B cell (primary cell): ENCODE data around the gene HBS1L. TPM values are rescaled to one million over a fixed set of nuclear protein-coding genes. Genes with fewer than 3 reads are reported as not detected.

ENCODE experiments used
- ATAC-seq: fragments of 200-7000 bp; cut with Tn5 transposase; one replicate; pipeline ENCODE4 v1.10.0; 2021; ENCODE audit warnings: low read depth, mild to moderate bottlenecking, moderate number of reproducible peaks, moderate library complexity
- CTCF ChIA-PET: fragments of 350-600 bp; sonication (Branson Sonifier 250); formaldehyde crosslinking; loops from one replicate; lab custom pipeline; 2021; ENCODE audit warnings: antibody characterized with exemption, inconsistent platforms; lab: Charles Lee
- POLR2A ChIA-PET: fragments of 350-600 bp; sonication (Branson Sonifier 250); formaldehyde crosslinking; loops from one replicate; lab custom pipeline; 2021; ENCODE audit warnings: antibody characterized with exemption; lab: Charles Lee
- DNase-seq: peaks from one replicate; pipeline ENCODE4 v3.0.0; 2013
- H2AFZ ChIP-seq: 2 replicates; pipeline ENCODE4 v1.6.1; 2012; ENCODE audit warnings: mild to moderate bottlenecking, low read depth, low read length; ENCODE audit not compliant: insufficient read depth, poor library complexity, severe bottlenecking
- H3K27ac ChIP-seq, 2 donors: 1 replicate in 1 of 2; 2 replicates in 1 of 2; pipeline ENCODE4 v1.5.1; 2012 to 2013; ENCODE audit warnings: low read length in 2 of 2, mild to moderate bottlenecking in 2 of 2, moderate library complexity in 1 of 2
- H3K27me3 ChIP-seq, 4 experiments: fragments of 200-600 bp in 1 of 4; sonication (generic) in 1 of 4; replicated peaks in 1 of 4; 1 replicate in 2 of 4; 2 replicates in 2 of 4; pipeline versions ENCODE4 v1.6.1 to v1.7.0; 2013 to 2016; ENCODE audit warnings: low read length in 3 of 4, mild to moderate bottlenecking in 2 of 4, mixed read lengths in 1 of 4, moderate library complexity in 1 of 4; ENCODE audit not compliant: insufficient read depth in 4 of 4, control insufficient read depth in 3 of 4; ENCODE audit errors: control extremely low read depth in 1 of 4
- H3K36me3 ChIP-seq, 2 experiments: replicated peaks in 1 of 2; 1 replicate in 1 of 2; 2 replicates in 1 of 2; pipeline versions ENCODE4 v1.6.1 to v1.7.1; 2013; ENCODE audit warnings: low read length in 1 of 2; ENCODE audit not compliant: insufficient read depth in 2 of 2, control insufficient read depth in 1 of 2; ENCODE audit errors: control extremely low read depth in 1 of 2, extremely low read depth in 1 of 2
- H3K4me1 ChIP-seq, 2 donors: fragments of 200-600 bp in 1 of 2; sonication (generic) in 1 of 2; 1 replicate in 1 of 2; 2 replicates in 1 of 2; pipeline versions ENCODE4 v1.5.1 to v1.6.1; 2013 to 2017; ENCODE audit warnings: low read length in 2 of 2; ENCODE audit not compliant: control insufficient read depth in 2 of 2, insufficient read depth in 2 of 2
- H3K4me2 ChIP-seq: replicated peaks from 2 replicates; pipeline ENCODE3; 2012; ENCODE audit warnings: mild to moderate bottlenecking, low read depth, low read length; ENCODE audit not compliant: poor library complexity, severe bottlenecking
- H3K4me3 ChIP-seq, 5 experiments: fragments of 200-600 bp in 1 of 5; sonication (generic) in 1 of 5; 1 replicate in 3 of 5; 2 replicates in 2 of 5; pipeline versions ENCODE4 v1.5.1 to v1.7.0; 2011 to 2016; ENCODE audit warnings: low read length in 4 of 5, mild to moderate bottlenecking in 4 of 5, low read depth in 2 of 5, control low read depth in 1 of 5, moderate library complexity in 1 of 5; ENCODE audit not compliant: insufficient read depth in 1 of 5; ENCODE audit errors: control extremely low read depth in 1 of 5, extremely low read depth in 1 of 5
- H3K79me2 ChIP-seq: fragments of 200-600 bp; sonication (generic); one replicate; pipeline ENCODE4 v1.6.0; 2016; ENCODE audit warnings: low read length; ENCODE audit not compliant: control insufficient read depth, insufficient read depth
- H3K9ac ChIP-seq: fragments of 200-600 bp; sonication (generic); 2 replicates; pipeline ENCODE4 v1.6.1; 2017; ENCODE audit warnings: mild to moderate bottlenecking, low read length, moderate library complexity
- H3K9me3 ChIP-seq, 3 donors: one replicate each; pipeline versions ENCODE4 v1.6.1 to v1.7.1; 2013; ENCODE audit warnings: low read length in 2 of 3; ENCODE audit not compliant: control insufficient read depth in 2 of 3, insufficient read depth in 1 of 3; ENCODE audit errors: control extremely low read depth in 1 of 3
- H4K20me1 ChIP-seq: 2 replicates; pipeline ENCODE4 v1.6.0; 2012; ENCODE audit warnings: mild to moderate bottlenecking, low read length; ENCODE audit not compliant: insufficient read depth, control insufficient read depth, poor library complexity, severe bottlenecking
- H3K27ac Mint-ChIP-seq: one replicate; pipeline ENCODE4 v1.8.0; 2021; ENCODE audit warnings: mixed read lengths
- H3K27me3 Mint-ChIP-seq: one replicate; pipeline ENCODE4 v1.8.0; 2021; ENCODE audit warnings: mixed read lengths
- H3K4me1 Mint-ChIP-seq: one replicate; pipeline ENCODE4 v1.8.0; 2021; ENCODE audit warnings: mixed read lengths
- H3K4me3 Mint-ChIP-seq: one replicate; pipeline ENCODE4 v1.8.0; 2021; ENCODE audit warnings: mixed read lengths
- H3K9me3 Mint-ChIP-seq: one replicate; pipeline ENCODE4 v1.8.0; 2022; ENCODE audit warnings: mixed read lengths; ENCODE audit not compliant: insufficient read depth
- EZH2 ChIP-seq: IDR thresholded peaks from 2 replicates; pipeline ENCODE4 v1.6.1; 2012; ENCODE audit warnings: borderline replicate concordance, low read depth, mild to moderate bottlenecking, moderate library complexity, low read length; ENCODE audit not compliant: insufficient read depth, poor library complexity, severe bottlenecking
- WGBS: methylation state at CpG from one replicate; pipeline ENCODE4 v1.1.5; 2013; ENCODE audit warnings: missing lambda C conversion rate; ENCODE audit not compliant: insufficient coverage; 5-methylcytosine and 5-hydroxymethylcytosine counted together
- intact Hi-C: fragments of 100-400 bp; cut with micrococcal nuclease; formaldehyde crosslinking; loops from one replicate; pipeline ENCODE4 v1.10.0; 2022
- polyA plus RNA-seq: library from polyadenylated mRNA; depleted of rRNA; stranded (reverse); fragments of >200 nt; gene quantifications from 2 replicates; pipeline ENCODE4 v1.2.3, GENCODE V29; 2012
- total RNA-seq, 2 donors: library from RNA; stranded (reverse); fragments of 120-200 nt in 1 of 2; gene quantifications; 1 replicate in 1 of 2; 2 replicates in 1 of 2; pipeline versions ENCODE4 v1.2.3 to v1.2.4, GENCODE V29; 2013 to 2022
- TF ChIP-seq, protein P1 (sequence below): fragments of 200-600 bp; IDR thresholded peaks from one replicate; pipeline ENCODE4 v1.8.0; 2022; ENCODE audit warnings: antibody characterized with exemption, mild to moderate bottlenecking

Gene HBS1L
- total and polyA plus RNA-seq, 2 donors (not counting 1 experiment from before 2014, with no cell fraction given): 10.3 to 58.2 TPM

DNA sequence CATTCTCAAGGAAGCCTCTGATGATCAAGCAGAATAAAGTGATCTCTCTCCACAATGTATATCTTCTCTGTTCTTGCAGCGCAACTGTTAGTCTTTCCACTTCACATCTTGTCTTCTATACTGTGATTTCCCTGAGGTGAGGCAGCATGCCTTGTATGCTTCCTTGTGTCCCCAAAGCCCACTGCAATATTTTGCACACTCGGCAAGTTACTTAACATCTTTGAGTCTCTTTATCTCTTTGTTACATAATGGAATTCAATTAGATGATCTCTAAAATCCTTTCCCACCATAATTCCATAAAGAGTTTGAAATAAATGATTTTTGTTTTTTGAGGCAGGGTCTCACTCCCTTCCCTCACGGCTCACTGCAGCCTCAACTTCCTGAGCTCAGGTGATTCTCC is 64.4 kb downstream of the HBS1L start:
- H3K4me3 ChIP-seq: no peak overlapping the region
- peaks cover 7 to 52% of the 10 kb centered on the region in 2 experiments for H3K36me3 ChIP-seq
- H3K27ac Mint-ChIP-seq: no peak overlapping the region
- no peaks in the 10 kb centered on the region for H4K20me1 ChIP-seq
- ATAC-seq (no peak), DNase-seq (no peak)
- no peaks in the 10 kb centered on the region for H3K4me1 Mint-ChIP-seq
- no peak overlapping the region for H3K9ac ChIP-seq
- H3K27me3 Mint-ChIP-seq: no peaks in the 10 kb centered on the region
- H3K9me3 ChIP-seq: no peaks in the 10 kb centered on the region
- H3K4me3 Mint-ChIP-seq: no peak overlapping the region
- no peaks in the 10 kb centered on the region for H3K27me3 ChIP-seq
- TF ChIP-seq, protein P1, sequence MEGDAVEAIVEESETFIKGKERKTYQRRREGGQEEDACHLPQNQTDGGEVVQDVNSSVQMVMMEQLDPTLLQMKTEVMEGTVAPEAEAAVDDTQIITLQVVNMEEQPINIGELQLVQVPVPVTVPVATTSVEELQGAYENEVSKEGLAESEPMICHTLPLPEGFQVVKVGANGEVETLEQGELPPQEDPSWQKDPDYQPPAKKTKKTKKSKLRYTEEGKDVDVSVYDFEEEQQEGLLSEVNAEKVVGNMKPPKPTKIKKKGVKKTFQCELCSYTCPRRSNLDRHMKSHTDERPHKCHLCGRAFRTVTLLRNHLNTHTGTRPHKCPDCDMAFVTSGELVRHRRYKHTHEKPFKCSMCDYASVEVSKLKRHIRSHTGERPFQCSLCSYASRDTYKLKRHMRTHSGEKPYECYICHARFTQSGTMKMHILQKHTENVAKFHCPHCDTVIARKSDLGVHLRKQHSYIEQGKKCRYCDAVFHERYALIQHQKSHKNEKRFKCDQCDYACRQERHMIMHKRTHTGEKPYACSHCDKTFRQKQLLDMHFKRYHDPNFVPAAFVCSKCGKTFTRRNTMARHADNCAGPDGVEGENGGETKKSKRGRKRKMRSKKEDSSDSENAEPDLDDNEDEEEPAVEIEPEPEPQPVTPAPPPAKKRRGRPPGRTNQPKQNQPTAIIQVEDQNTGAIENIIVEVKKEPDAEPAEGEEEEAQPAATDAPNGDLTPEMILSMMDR: no peak
- no peak for TF ChIP-seq EZH2
- WGBS: 100% methylated on average over 1 of the region's 3 CpGs
- no peaks in the 10 kb centered on the region for H3K79me2 ChIP-seq
- H2AFZ ChIP-seq: no peak overlapping the region
- no peak overlapping the region for H3K27ac ChIP-seq
- H3K4me2 ChIP-seq: no peak overlapping the region
- intact Hi-C loops: no loop called here
- POLR2A ChIA-PET: no interaction called here
- CTCF ChIA-PET: interaction anchor here (1.3 kb wide), 1 partner anchor 866 kb away, joined by 3 read pairs; no protein-coding TSS in a partner anchor
- no peaks in the 10 kb centered on the region for H3K4me1 ChIP-seq
- H3K9me3 Mint-ChIP-seq: no peaks in the 10 kb centered on the region

DNA sequence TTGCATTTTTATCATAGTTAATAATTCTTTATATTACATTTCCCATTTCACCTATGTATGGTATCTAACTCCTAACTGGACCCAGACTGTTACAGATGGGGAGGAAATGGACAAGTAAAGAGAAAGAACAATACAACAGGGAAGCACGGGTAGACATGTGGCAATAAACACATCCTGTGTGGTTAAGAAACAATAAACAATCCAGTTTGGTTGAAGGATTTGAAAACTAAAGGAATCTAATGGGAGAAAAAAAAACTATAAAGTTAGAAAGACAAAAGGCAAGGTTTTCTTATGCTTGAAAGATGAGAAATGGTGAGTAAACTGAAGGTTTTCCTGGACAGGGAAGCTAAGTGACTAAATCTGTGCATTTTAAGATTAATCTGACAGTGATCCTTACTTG is 69.8 kb downstream of the HBS1L start:
- ATAC-seq (no peak), DNase-seq (no peak)
- Histone ChIP-seq H3K9ac (no peak overlapping the region), H3K4me2 (no peak overlapping the region), H3K27ac (no peak overlapping the region), H3K4me3 (no peak overlapping the region), H3K36me3 (peaks cover 8 to 41% of the 10 kb centered on the region in 2 experiments), H2AFZ (no peak overlapping the region), H3K27me3 (no peaks in the 10 kb centered on the region), H4K20me1 (no peaks in the 10 kb centered on the region), H3K9me3 (no peaks in the 10 kb centered on the region), H3K4me1 (no peaks in the 10 kb centered on the region), H3K79me2 (no peaks in the 10 kb centered on the region)
- no peak for TF ChIP-seq EZH2
- TF ChIP-seq, protein P1: no peak
- H3K27ac Mint-ChIP-seq: no peak overlapping the region
- intact Hi-C loops: no loop called here
- POLR2A ChIA-PET: no interaction called here
- no CpG with 5 or more reads among the region's 1 CpG for WGBS
- CTCF ChIA-PET: no interaction called here
- H3K27me3 Mint-ChIP-seq: no peaks in the 10 kb centered on the region
- H3K4me3 Mint-ChIP-seq: no peak overlapping the region
- peaks cover 6% of the 10 kb centered on the region for H3K4me1 Mint-ChIP-seq
- no peaks in the 10 kb centered on the region for H3K9me3 Mint-ChIP-seq
